K562 (cell line): ENCODE measurements around the gene MARCHF5. TPM values are rescaled to one million over a fixed set of nuclear protein-coding genes. Genes with fewer than 3 reads are reported as not detected.

Source experiments
- CREBBP ChIP-seq: IDR thresholded peaks from one replicate; pipeline ENCODE4 v1.6.1; 2012; ENCODE audit warnings: low read depth, mild to moderate bottlenecking, control low read depth, inconsistent platforms, low read length
- KHSRP ChIP-seq: fragments of 450-650 bp; IDR thresholded peaks from 2 replicates; pipeline ENCODE4 v1.6.1; 2017
- NFE2 ChIP-seq: IDR thresholded peaks from 2 replicates; pipeline ENCODE4 v1.6.1; 2014; ENCODE audit warnings: antibody characterized with exemption, low read depth
- RNF2 ChIP-seq: sonication (generic); IDR thresholded peaks from 2 replicates; pipeline ENCODE4 v1.6.1; 2016
- SRSF1 ChIP-seq: fragments of 200-400 bp; formaldehyde crosslinking; IDR thresholded peaks from 2 replicates; pipeline ENCODE4 v1.6.1; 2017; ENCODE audit warnings: mild to moderate bottlenecking, low read depth, low read length, moderate library complexity
- STAG1 ChIP-seq: sonication (generic); formaldehyde crosslinking; IDR thresholded peaks from 2 replicates; pipeline ENCODE4 v1.5.0; 2020; ENCODE audit warnings: missing genetic modification reagents, borderline replicate concordance
- TARDBP ChIP-seq: fragments of 450-650 bp; IDR thresholded peaks from 2 replicates; pipeline ENCODE4 v1.6.1; 2016
- TEAD2 ChIP-seq: fragments of 450-650 bp; IDR thresholded peaks from 2 replicates; pipeline ENCODE4 v1.6.1; 2016; ENCODE audit warnings: missing genetic modification characterization, control low read depth, missing compliant biosample characterization
- WHSC1 ChIP-seq: IDR thresholded peaks from one replicate; pipeline ENCODE4 v1.6.1; 2012; ENCODE audit warnings: low read length, control low read depth, inconsistent platforms
- ZKSCAN8 ChIP-seq: fragments of 200-800 bp; sonication (Bioruptor generic); IDR thresholded peaks from 2 replicates; pipeline ENCODE4 v1.6.1; 2016; ENCODE audit warnings: missing genetic modification characterization, missing compliant biosample characterization
- ZNF507 ChIP-seq: conservative IDR thresholded peaks from 2 replicates; pipeline ENCODE4 v1.6.1; 2017; ENCODE audit warnings: missing genetic modification characterization, missing compliant biosample characterization
- polyA plus RNA-seq, 8 experiments: library from polyadenylated mRNA; depleted of rRNA in 4 of 8; stranded (reverse) in 5 of 8; unstranded in 3 of 8; fragments of >200 nt; fragmentation: Nextera tagmentation in 2 of 8; fragmentation: Illumina TruSeq in 1 of 8; extraction: Ambion mirVana in 2 of 8; extraction: Trizol in 1 of 8; gene quantifications; 2 replicates each; pipeline versions ENCODE4 v1.2.1 to v1.2.3, GENCODE V29; 2011 to 2014; ENCODE audit warnings: inconsistent platforms in 1 of 8, missing spikeins in 1 of 8
- total RNA-seq, 7 experiments: library from RNA; depleted of rRNA in 6 of 7; stranded (reverse); fragments of >200 nt in 6 of 7; fragmentation: Illumina TruSeq in 2 of 7; extraction: Trizol in 2 of 7; gene quantifications; 2 replicates each; pipeline versions ENCODE4 v1.2.1 to v1.2.3, GENCODE V29; 2011 to 2021; ENCODE audit warnings: low replicate concordance in 1 of 7
- TF ChIP-seq, protein P1 (sequence below): fragments of 250-450 bp; sonication (Bioruptor Pico); IDR thresholded peaks from 2 replicates; pipeline ENCODE4 v1.4.0; 2020; ENCODE audit warnings: mild to moderate bottlenecking, moderate library complexity, borderline replicate concordance
- TF ChIP-seq, protein P2 (sequence below): sonication (generic); formaldehyde crosslinking; IDR thresholded peaks from 2 replicates; pipeline ENCODE4 v1.8.0; 2022; ENCODE audit warnings: missing genetic modification reagents, mild to moderate bottlenecking, borderline replicate concordance
- TF ChIP-seq, protein P3 (sequence below): sonication (generic); formaldehyde crosslinking; IDR thresholded peaks from 2 replicates; pipeline ENCODE4 v1.8.1; 2022; ENCODE audit warnings: missing genetic modification reagents
- TF ChIP-seq, protein P4 (sequence below): fragments of 450-650 bp; IDR thresholded peaks from 2 replicates; pipeline ENCODE4 v1.6.1; 2016; ENCODE audit warnings: missing biosample characterization, missing genetic modification characterization

Gene MARCHF5
- total and polyA plus RNA-seq, 9 of the 15 experiments (the other 6 are each of a cell fraction or from before 2014, with no cell fraction given) = 3.4 to 27.2 (median 11.5) TPM

DNA sequence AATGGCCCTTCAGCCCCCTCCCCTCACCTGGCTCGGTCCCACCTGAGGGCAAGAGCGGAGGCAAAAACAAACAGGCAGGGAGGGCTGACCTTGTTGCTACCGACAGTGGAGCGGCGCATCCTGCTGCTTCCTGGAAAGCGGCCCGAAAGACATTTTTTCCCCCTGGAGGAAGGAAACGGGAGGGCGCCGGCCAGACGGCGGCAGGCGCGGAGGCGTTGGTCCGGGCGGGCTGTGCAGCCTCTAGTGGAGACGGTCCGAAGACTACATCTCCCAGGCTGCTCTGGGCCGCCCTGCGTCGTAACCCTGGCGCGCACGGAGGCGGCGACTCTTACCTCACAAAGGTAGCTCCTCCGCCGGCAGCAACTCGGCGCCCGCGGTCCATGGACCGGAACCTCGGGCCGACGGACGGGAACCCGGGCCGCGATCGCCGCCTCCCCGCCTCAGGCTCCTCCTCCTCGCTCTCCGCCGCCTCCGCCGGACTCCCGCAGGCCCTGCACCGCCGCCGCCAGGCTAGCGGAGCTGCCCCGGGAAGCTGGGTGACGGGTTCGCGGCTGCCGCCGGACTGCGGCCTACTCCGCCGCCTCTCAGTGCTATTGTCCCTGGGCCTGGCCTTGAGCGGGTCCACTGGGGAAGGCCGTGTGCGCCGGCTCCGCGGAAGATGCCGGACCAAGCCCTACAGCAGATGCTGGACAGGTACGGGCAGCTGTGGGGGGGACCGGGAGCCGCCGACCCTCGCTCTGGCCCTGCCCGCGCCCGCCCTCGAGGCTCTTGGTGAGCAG lies at the start of gene MARCHF5, which contains the start of gene CPEB3 (continued):
- TF ChIP-seq STAG1 (CRISPR knock-in tag) (no peak; the same call in 1 of the 2 replicates), CREBBP (no peak), SRSF1 (no peak), ZNF507 (tag) (no peak), WHSC1 (no peak), ZKSCAN8 (CRISPR knock-in tag) (no peak), RNF2 (0 out of 2 replicates have a peak, but pooled peaks have one; percentile 27), TEAD2 (tag) (no peak), KHSRP (no peak), NFE2 (no peak), TARDBP (no peak)
- TF ChIP-seq, protein P1, sequence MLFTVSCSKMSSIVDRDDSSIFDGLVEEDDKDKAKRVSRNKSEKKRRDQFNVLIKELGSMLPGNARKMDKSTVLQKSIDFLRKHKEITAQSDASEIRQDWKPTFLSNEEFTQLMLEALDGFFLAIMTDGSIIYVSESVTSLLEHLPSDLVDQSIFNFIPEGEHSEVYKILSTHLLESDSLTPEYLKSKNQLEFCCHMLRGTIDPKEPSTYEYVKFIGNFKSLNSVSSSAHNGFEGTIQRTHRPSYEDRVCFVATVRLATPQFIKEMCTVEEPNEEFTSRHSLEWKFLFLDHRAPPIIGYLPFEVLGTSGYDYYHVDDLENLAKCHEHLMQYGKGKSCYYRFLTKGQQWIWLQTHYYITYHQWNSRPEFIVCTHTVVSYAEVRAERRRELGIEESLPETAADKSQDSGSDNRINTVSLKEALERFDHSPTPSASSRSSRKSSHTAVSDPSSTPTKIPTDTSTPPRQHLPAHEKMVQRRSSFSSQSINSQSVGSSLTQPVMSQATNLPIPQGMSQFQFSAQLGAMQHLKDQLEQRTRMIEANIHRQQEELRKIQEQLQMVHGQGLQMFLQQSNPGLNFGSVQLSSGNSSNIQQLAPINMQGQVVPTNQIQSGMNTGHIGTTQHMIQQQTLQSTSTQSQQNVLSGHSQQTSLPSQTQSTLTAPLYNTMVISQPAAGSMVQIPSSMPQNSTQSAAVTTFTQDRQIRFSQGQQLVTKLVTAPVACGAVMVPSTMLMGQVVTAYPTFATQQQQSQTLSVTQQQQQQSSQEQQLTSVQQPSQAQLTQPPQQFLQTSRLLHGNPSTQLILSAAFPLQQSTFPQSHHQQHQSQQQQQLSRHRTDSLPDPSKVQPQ (CRISPR knock-in tag) = no peak
- TF ChIP-seq, protein P2, sequence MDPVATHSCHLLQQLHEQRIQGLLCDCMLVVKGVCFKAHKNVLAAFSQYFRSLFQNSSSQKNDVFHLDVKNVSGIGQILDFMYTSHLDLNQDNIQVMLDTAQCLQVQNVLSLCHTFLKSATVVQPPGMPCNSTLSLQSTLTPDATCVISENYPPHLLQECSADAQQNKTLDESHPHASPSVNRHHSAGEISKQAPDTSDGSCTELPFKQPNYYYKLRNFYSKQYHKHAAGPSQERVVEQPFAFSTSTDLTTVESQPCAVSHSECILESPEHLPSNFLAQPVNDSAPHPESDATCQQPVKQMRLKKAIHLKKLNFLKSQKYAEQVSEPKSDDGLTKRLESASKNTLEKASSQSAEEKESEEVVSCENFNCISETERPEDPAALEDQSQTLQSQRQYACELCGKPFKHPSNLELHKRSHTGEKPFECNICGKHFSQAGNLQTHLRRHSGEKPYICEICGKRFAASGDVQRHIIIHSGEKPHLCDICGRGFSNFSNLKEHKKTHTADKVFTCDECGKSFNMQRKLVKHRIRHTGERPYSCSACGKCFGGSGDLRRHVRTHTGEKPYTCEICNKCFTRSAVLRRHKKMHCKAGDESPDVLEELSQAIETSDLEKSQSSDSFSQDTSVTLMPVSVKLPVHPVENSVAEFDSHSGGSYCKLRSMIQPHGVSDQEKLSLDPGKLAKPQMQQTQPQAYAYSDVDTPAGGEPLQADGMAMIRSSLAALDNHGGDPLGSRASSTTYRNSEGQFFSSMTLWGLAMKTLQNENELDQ (CRISPR knock-in tag) = no peak
- TF ChIP-seq, protein P3, sequence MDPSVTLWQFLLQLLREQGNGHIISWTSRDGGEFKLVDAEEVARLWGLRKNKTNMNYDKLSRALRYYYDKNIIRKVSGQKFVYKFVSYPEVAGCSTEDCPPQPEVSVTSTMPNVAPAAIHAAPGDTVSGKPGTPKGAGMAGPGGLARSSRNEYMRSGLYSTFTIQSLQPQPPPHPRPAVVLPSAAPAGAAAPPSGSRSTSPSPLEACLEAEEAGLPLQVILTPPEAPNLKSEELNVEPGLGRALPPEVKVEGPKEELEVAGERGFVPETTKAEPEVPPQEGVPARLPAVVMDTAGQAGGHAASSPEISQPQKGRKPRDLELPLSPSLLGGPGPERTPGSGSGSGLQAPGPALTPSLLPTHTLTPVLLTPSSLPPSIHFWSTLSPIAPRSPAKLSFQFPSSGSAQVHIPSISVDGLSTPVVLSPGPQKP (CRISPR knock-in tag) = no peak
- TF ChIP-seq, protein P4, sequence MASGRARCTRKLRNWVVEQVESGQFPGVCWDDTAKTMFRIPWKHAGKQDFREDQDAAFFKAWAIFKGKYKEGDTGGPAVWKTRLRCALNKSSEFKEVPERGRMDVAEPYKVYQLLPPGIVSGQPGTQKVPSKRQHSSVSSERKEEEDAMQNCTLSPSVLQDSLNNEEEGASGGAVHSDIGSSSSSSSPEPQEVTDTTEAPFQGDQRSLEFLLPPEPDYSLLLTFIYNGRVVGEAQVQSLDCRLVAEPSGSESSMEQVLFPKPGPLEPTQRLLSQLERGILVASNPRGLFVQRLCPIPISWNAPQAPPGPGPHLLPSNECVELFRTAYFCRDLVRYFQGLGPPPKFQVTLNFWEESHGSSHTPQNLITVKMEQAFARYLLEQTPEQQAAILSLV (tag) = no peak
